Mucosa of descending colon (tissue), 3 donors: ENCODE results near the gene GPR68. TPM values are rescaled to one million over a fixed set of nuclear protein-coding genes. Genes with fewer than 3 reads are reported as not detected.

Experiments
- ATAC-seq: fragments of 200-7000 bp; cut with Tn5 transposase; one replicate; pipeline ENCODE4 v1.9.1; 2020; ENCODE audit warnings: mild to moderate bottlenecking, moderate library complexity
- DNase-seq, 3 donors: peaks; one replicate each; pipeline ENCODE4 v3.0.0-alpha.2; 2020
- H3K36me3 ChIP-seq: fragments of 200-600 bp; one replicate; pipeline ENCODE4 v1.8.0; 2021; ENCODE audit warnings: low read depth, mild to moderate bottlenecking
- H3K4me1 ChIP-seq: fragments of 200-600 bp; one replicate; pipeline ENCODE4 v1.8.0; 2021; ENCODE audit warnings: low read depth, mild to moderate bottlenecking
- H3K4me3 ChIP-seq: fragments of 200-600 bp; one replicate; pipeline ENCODE4 v1.8.0; 2021; ENCODE audit warnings: mild to moderate bottlenecking
- H3K9me3 ChIP-seq: fragments of 200-600 bp; one replicate; pipeline ENCODE4 v1.8.0; 2021; ENCODE audit warnings: mild to moderate bottlenecking
- intact Hi-C, 2 donors: fragments of 100-400 bp; cut with DNase I in 1 of 2; cut with micrococcal nuclease in 1 of 2; formaldehyde crosslinking; loops; one replicate each; pipeline versions ENCODE4 v1.11.0 to v1.11.1; 2022; cut with DNase I, micrococcal nuclease
- total RNA-seq, 3 donors: library from RNA; stranded (reverse); fragmentation: NEBNext Ultra II Directional in 2 of 3; extraction: Animal tissue kit (Norgen Biotek cat#: 25700) in 2 of 3; gene quantifications; one replicate each; pipeline versions ENCODE4 v1.2.1 to v1.2.4, GENCODE V29; 2021 to 2023
- TF ChIP-seq, protein P1 (sequence below): fragments of 200-600 bp; IDR thresholded peaks from one replicate; pipeline ENCODE4 v1.8.0; 2022; ENCODE audit warnings: antibody characterized with exemption, mild to moderate bottlenecking
- donor health status: DM: no; HTN: no; CAD: no; lungs with moderate emphysema.
- donor health status: DM: no; HTN: no; CAD: no.
- donor health status: DM: no; HTN: yes; CAD: no.

GPR68 gene
- total RNA-seq, 3 donors from 2014 or later, result 1.4 to 2.4 (median 2.3) TPM

DNA sequence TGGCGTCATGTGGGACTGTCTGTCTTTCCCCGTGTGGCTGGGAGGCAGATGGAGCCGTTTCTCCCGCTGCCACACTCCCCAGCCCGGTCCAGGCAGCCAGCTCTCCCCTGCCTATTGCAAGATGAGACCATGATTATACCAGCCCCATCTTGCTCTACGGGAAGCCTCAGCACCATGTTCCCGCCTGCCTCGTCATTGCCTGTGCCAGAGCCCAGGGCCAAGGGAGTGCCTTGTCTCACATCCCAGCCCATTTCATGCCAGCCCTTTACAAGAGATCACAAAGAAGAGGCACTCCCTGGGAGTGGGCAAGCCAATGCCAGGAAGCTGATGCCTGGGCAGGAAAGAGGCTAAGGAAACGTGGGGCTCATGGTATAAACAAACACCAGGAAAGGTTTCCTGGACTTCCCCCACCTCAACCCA lies 23.9 kb downstream of the GPR68 start:
- no peaks in the 10 kb centered on the region for H3K9me3 ChIP-seq
- TF ChIP-seq, protein P1, sequence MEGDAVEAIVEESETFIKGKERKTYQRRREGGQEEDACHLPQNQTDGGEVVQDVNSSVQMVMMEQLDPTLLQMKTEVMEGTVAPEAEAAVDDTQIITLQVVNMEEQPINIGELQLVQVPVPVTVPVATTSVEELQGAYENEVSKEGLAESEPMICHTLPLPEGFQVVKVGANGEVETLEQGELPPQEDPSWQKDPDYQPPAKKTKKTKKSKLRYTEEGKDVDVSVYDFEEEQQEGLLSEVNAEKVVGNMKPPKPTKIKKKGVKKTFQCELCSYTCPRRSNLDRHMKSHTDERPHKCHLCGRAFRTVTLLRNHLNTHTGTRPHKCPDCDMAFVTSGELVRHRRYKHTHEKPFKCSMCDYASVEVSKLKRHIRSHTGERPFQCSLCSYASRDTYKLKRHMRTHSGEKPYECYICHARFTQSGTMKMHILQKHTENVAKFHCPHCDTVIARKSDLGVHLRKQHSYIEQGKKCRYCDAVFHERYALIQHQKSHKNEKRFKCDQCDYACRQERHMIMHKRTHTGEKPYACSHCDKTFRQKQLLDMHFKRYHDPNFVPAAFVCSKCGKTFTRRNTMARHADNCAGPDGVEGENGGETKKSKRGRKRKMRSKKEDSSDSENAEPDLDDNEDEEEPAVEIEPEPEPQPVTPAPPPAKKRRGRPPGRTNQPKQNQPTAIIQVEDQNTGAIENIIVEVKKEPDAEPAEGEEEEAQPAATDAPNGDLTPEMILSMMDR, result no peak
- no peak overlapping the region for H3K4me3 ChIP-seq
- peaks cover 8% of the 10 kb centered on the region for H3K36me3 ChIP-seq
- no peaks in the 10 kb centered on the region for H3K4me1 ChIP-seq
- DNase-seq (no peak), ATAC-seq (no peak)
- intact Hi-C loops, result no loop called here

- intact Hi-C loops, result no loop called here
Observed at GRCh38 chr14:91219517-91220389, 24.8 kb downstream of the GPR68 start.

GRCh38 chr14:91218014-91218413 lies 26.5 kb downstream of the GPR68 start:
- Histone ChIP-seq H3K36me3 (peaks cover 11% of the 10 kb centered on the region), H3K4me1 (no peaks in the 10 kb centered on the region), H3K4me3 (no peak overlapping the region), H3K9me3 (no peaks in the 10 kb centered on the region)
- intact Hi-C loops, result no loop called here
- DNase-seq, result no peak
- no peak for ATAC-seq
- TF ChIP-seq, protein P1, result no peak

More at GRCh38 chr14:91219517-91220389, 24.8 kb downstream of the GPR68 start:
- H3K4me1 ChIP-seq, result no peaks in the 10 kb centered on the region
- DNase-seq (no peak), ATAC-seq (no peak)
- TF ChIP-seq, protein P1, result no peak
- H3K9me3 ChIP-seq, result no peaks in the 10 kb centered on the region
- peaks cover 11% of the 10 kb centered on the region for H3K36me3 ChIP-seq
- no peak overlapping the region for H3K4me3 ChIP-seq

- Histone ChIP-seq H3K4me3 (no peak overlapping the region), H3K36me3 (peaks cover 11% of the 10 kb centered on the region), H3K9me3 (no peaks in the 10 kb centered on the region), H3K4me1 (no peaks in the 10 kb centered on the region)
- DNase-seq (no peak), ATAC-seq (no peak)
- intact Hi-C loops, result no loop called here
- TF ChIP-seq, protein P1, result no peak
Observed at GRCh38 chr14:91216731-91217226, 27.7 kb downstream of the GPR68 start.

DNA sequence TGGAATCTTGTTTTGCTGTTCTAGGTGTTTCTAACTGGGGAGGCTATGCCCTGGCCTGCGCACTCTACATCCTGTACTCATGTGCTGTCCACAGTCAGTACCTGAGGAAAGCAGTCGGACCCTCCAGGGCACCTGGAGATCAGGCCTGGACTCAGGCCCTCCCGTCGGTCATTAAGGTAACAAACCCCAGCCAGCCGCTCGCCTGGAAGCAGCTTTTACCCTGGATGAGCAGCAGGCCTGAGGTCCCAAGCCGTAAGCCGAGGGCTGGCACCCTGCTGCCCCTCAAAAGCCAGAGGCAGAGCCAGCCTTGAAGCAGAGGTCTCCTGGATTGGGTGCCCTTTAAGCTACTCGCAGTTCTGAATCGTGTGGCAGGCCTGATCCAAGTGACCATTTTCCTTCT lies 29.1 kb downstream of the GPR68 start:
- TF ChIP-seq, protein P1, result no peak
- peaks cover 16% of the 10 kb centered on the region for H3K36me3 ChIP-seq
- no peaks in the 10 kb centered on the region for H3K9me3 ChIP-seq
- ATAC-seq, result no peak
- no peak for DNase-seq
- H3K4me3 ChIP-seq, result no peak overlapping the region
- H3K4me1 ChIP-seq, result no peaks in the 10 kb centered on the region
- intact Hi-C loops, result no loop called here
